Lung (tissue), 12 donors: ENCODE results near the gene EPB41L5. TPM values are rescaled to one million over a fixed set of nuclear protein-coding genes. Genes with fewer than 3 reads are reported as not detected.

Experiments used
- ATAC-seq: fragments of 200-7000 bp; cut with Tn5 transposase; one replicate; pipeline ENCODE4 v1.9.1; 2020; ENCODE audit warnings: moderate number of reproducible peaks; ENCODE audit not compliant: insufficient read depth, low FRiP score
- DNase-seq, 3 donors: peaks; one replicate each; pipeline ENCODE4 v3.0.0-alpha.2; 2013 to 2017
- H3K27ac ChIP-seq, 2 donors: one replicate each; pipeline ENCODE4 v1.5.1; 2013; ENCODE audit warnings: mild to moderate bottlenecking in 2 of 2, moderate library complexity in 2 of 2, control low read depth in 1 of 2, inconsistent platforms in 1 of 2, low read depth in 1 of 2, low read length in 1 of 2
- H3K27me3 ChIP-seq, 3 donors: one replicate each; pipeline ENCODE4 v1.5.1; 2013; ENCODE audit warnings: low read length in 2 of 3; ENCODE audit not compliant: control insufficient read depth in 3 of 3, insufficient read depth in 3 of 3
- H3K36me3 ChIP-seq, 4 donors: one replicate each; pipeline ENCODE4 v1.5.1; 2013; ENCODE audit warnings: low read length in 4 of 4, mild to moderate bottlenecking in 1 of 4, moderate library complexity in 1 of 4; ENCODE audit not compliant: control insufficient read depth in 4 of 4, insufficient read depth in 4 of 4
- H3K4me1 ChIP-seq, 5 donors: one replicate each; pipeline ENCODE4 v1.5.1; 2013; ENCODE audit warnings: low read length in 5 of 5, mild to moderate bottlenecking in 2 of 5, moderate library complexity in 1 of 5; ENCODE audit not compliant: control insufficient read depth in 5 of 5, insufficient read depth in 5 of 5
- H3K4me3 ChIP-seq: one replicate; pipeline ENCODE4 v1.5.1; 2013; ENCODE audit warnings: mild to moderate bottlenecking, control low read depth, moderate library complexity
- H3K9ac ChIP-seq, 2 donors: one replicate each; pipeline ENCODE4 v1.5.1; 2013; ENCODE audit warnings: low read length in 2 of 2, control low read depth in 1 of 2; ENCODE audit not compliant: insufficient read depth in 1 of 2
- H3K9me3 ChIP-seq, 4 donors: one replicate each; pipeline ENCODE4 v1.5.1; 2013; ENCODE audit warnings: low read length in 3 of 4, mild to moderate bottlenecking in 1 of 4, moderate library complexity in 1 of 4; ENCODE audit not compliant: control insufficient read depth in 4 of 4, insufficient read depth in 3 of 4
- CTCF ChIP-seq: IDR thresholded peaks from 2 replicates; pipeline ENCODE4 v1.5.1; 2012; ENCODE audit warnings: mild to moderate bottlenecking; ENCODE audit errors: control extremely low read depth, extremely low read depth
- WGBS, 2 donors: extraction: QIAGEN DNeasy Blood & Tissue Kit; methylation state at CpG; one replicate each; pipeline ENCODE4 v1.1.7; 2013; 5-methylcytosine and 5-hydroxymethylcytosine counted together
- polyA plus RNA-seq, 2 donors: library from polyadenylated mRNA; stranded (reverse); fragments of 200-250 nt; gene quantifications; one replicate each; pipeline ENCODE4 v1.2.1, GENCODE V29; 2013
- total RNA-seq, 2 donors: library from RNA; depleted of rRNA in 1 of 2; stranded (reverse); fragments of >200 nt in 1 of 2; gene quantifications; one replicate each; pipeline ENCODE4 v1.2.1, GENCODE V29; 2014 to 2021
- donor health status: control.
- donor health status: control.
- donor health status: Bipolar disorder and iron deficiency.
- donor health status: healthy.
- donor health status: DM: yes; HTN: yes; CAD: no.

The EPB41L5 gene
- total and polyA plus RNA-seq, 4 donors = 14.7 to 101 (median 31.3) TPM

GRCh38 chr2:120218181-120218580 lies 205.3 kb downstream of the EPB41L5 start:
- peaks cover 0 to 25% (median 8%) of the 10 kb centered on the region in 4 donors for H3K36me3 ChIP-seq
- no peak overlapping the region for H3K9ac ChIP-seq
- no peak for TF ChIP-seq CTCF
- 91 to 95% methylated on average over 5 of the region's 5 CpGs for WGBS, 2 donors
- ATAC-seq = no peak
- DNase-seq = no peak
- H3K27ac ChIP-seq = no peak overlapping the region
- no peak overlapping the region for H3K4me3 ChIP-seq
- H3K4me1 ChIP-seq = peaks cover 0 to 9% (median 3%) of the 10 kb centered on the region in 5 donors
- peaks cover 0 to 14% (median 1%) of the 10 kb centered on the region in 4 donors for H3K9me3 ChIP-seq
- no peaks in the 10 kb centered on the region for H3K27me3 ChIP-seq

DNA sequence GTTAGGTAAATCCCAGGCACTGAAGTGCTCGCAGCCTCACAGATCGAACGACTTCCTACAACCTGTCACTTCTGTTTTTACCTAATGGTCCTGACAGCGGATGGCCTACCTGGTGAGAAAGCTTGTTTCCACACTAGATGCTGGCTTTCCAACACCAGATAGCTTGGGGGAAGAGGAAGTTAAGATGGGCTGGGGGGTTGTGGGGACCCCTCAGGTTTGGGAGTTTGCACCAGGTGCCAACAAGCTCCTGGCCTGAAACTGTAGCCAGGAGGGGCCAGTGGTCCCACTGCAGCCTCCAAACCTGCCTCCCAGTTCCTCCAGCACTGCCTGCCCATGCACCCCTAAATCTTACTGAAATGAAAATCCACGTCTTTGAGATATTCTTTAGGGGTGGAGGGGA lies 206.4 kb downstream of the EPB41L5 start:
- WGBS, 2 donors = 86 to 94% methylated on average over 5 of the region's 5 CpGs
- TF ChIP-seq CTCF = no peak
- Histone ChIP-seq H3K27me3 (no peaks in the 10 kb centered on the region), H3K9me3 (peaks cover 0 to 14% (median 1%) of the 10 kb centered on the region in 4 donors), H3K9ac (no peak overlapping the region), H3K36me3 (peaks cover 0 to 25% (median 8%) of the 10 kb centered on the region in 4 donors), H3K4me1 (peaks cover 3 to 15% (median 5%) of the 10 kb centered on the region in 5 donors), H3K27ac (no peak overlapping the region), H3K4me3 (no peak overlapping the region)
- no peak for DNase-seq
- ATAC-seq = no peak

DNA sequence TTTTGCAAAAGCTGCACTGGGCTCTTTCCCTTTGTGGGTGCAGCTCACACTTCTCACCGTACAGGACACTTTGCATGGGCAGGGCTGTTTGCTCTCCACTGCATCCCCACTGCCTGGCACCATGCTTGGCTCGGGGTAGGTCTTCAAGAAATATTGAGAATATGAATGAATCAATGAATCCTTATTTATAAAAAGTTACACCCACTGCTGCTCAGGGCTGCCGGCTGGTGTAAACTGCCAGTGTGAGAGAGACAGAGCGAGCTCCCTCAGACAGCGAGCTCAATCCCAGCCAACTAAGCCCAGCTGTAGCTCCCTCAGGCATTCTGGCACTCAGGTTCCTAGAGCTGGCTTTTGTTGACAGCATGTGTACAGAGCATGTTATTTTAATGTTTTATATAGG lies 206.9 kb downstream of the EPB41L5 start:
- peaks cover 0 to 25% (median 8%) of the 10 kb centered on the region in 4 donors for H3K36me3 ChIP-seq
- DNase-seq = no peak
- H3K4me3 ChIP-seq = no peak overlapping the region
- H3K9ac ChIP-seq = no peak overlapping the region
- peaks cover 0 to 14% (median 1%) of the 10 kb centered on the region in 4 donors for H3K9me3 ChIP-seq
- H3K27ac ChIP-seq = no peak overlapping the region
- ATAC-seq = no peak
- 94% methylated on average over 5 of the region's 5 CpGs for WGBS, 2 donors
- no peak for TF ChIP-seq CTCF
- peaks cover 3 to 17% (median 5%) of the 10 kb centered on the region in 5 donors for H3K4me1 ChIP-seq
- H3K27me3 ChIP-seq = no peaks in the 10 kb centered on the region

DNA sequence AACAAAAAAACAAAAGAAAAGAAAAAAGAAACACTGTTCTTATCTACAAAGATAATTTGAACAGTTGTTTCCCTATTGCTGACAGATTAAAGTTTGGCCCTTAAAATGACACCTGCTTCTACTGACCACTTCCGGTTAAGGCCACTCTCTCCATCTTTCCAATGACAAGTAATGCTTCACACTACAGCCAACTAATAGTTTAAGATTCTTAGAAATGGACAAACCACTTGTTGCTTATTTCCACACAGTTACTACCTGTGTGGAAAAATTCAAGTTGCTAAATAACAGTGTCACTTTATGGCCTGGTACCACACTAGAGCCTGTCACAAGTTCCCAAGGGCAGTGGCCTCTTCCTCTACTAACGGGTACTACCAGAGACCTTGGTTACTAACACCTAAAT lies 207.9 kb downstream of the EPB41L5 start:
- peaks cover 0 to 25% (median 8%) of the 10 kb centered on the region in 4 donors for H3K36me3 ChIP-seq
- H3K27me3 ChIP-seq = no peaks in the 10 kb centered on the region
- peaks cover 3 to 17% (median 5%) of the 10 kb centered on the region in 5 donors for H3K4me1 ChIP-seq
- H3K4me3 ChIP-seq = no peak overlapping the region
- peaks cover 0 to 14% (median 1%) of the 10 kb centered on the region in 4 donors for H3K9me3 ChIP-seq
- ATAC-seq = no peak
- H3K27ac ChIP-seq = no peak overlapping the region
- no peak for DNase-seq
- 67 to 84% methylated on average over 2 of the region's 2 CpGs for WGBS, 2 donors
- TF ChIP-seq CTCF = no peak
- H3K9ac ChIP-seq = no peak overlapping the region
